HepG2 (cell line): ENCODE data around the gene RHAG. TPM values are rescaled to one million over a fixed set of nuclear protein-coding genes. Genes with fewer than 3 reads are reported as not detected.

Experiments used
- ADNP ChIP-seq: sonication (generic); formaldehyde crosslinking; IDR thresholded peaks from 2 replicates; pipeline ENCODE4 v1.4.0; 2020; ENCODE audit warnings: missing genetic modification reagents
- ATF3 ChIP-seq: sonication (generic); formaldehyde crosslinking; IDR thresholded peaks from 2 replicates; pipeline ENCODE4 v1.4.0; 2020; ENCODE audit warnings: missing genetic modification reagents
- ATF7 ChIP-seq, 2 experiments: fragments of 450-650 bp in 1 of 2; sonication (generic) in 1 of 2; formaldehyde crosslinking in 1 of 2; IDR thresholded peaks; 2 replicates each; pipeline versions ENCODE4 v1.4.0 to v1.6.1; 2016 to 2020; ENCODE audit warnings: antibody characterized with exemption in 1 of 2, mild to moderate bottlenecking in 1 of 2, missing genetic modification reagents in 1 of 2
- ETV5 ChIP-seq: IDR thresholded peaks from 2 replicates; pipeline ENCODE4 v1.6.1; 2018; ENCODE audit warnings: missing biosample characterization, missing genetic modification reagents, inconsistent platforms, borderline replicate concordance
- GFI1 ChIP-seq: sonication (generic); formaldehyde crosslinking; IDR thresholded peaks from 2 replicates; pipeline ENCODE4 v1.5.0; 2020; ENCODE audit warnings: missing genetic modification reagents, mild to moderate bottlenecking, borderline replicate concordance
- GMEB1 ChIP-seq: sonication (generic); formaldehyde crosslinking; IDR thresholded peaks from 2 replicates; pipeline ENCODE4 v1.5.1; 2020; ENCODE audit warnings: missing genetic modification reagents, mild to moderate bottlenecking, borderline replicate concordance
- HDAC1 ChIP-seq: sonication (generic); formaldehyde crosslinking; IDR thresholded peaks from 2 replicates; pipeline ENCODE4 v1.5.1; 2020; ENCODE audit warnings: mild to moderate bottlenecking, missing genetic modification reagents
- HDAC2 ChIP-seq: sonication (generic); formaldehyde crosslinking; IDR thresholded peaks from 2 replicates; pipeline ENCODE4 v1.4.0; 2020; ENCODE audit warnings: missing genetic modification reagents
- HMG20B ChIP-seq: conservative IDR thresholded peaks from 2 replicates; pipeline ENCODE4 v1.6.1; 2016; ENCODE audit warnings: missing genetic modification reagents, missing compliant biosample characterization
- HNF1B ChIP-seq: sonication (generic); formaldehyde crosslinking; IDR thresholded peaks from 2 replicates; pipeline ENCODE4 v1.5.1; 2020; ENCODE audit warnings: mild to moderate bottlenecking, moderate library complexity, missing genetic modification reagents
- HOMEZ ChIP-seq: IDR thresholded peaks from 2 replicates; pipeline ENCODE4 v1.6.1; 2016; ENCODE audit warnings: low read depth
- MAFF ChIP-seq: IDR thresholded peaks from 2 replicates; pipeline ENCODE4 v1.6.1; 2011; ENCODE audit warnings: low read depth, low read length, improper control_type of control experiment
- MAFK ChIP-seq, 2 experiments: IDR thresholded peaks in 1 of 2; conservative IDR thresholded peaks in 1 of 2; 2 replicates each; pipeline ENCODE4 v1.6.1; 2011; ENCODE audit warnings: improper control_type of control experiment in 2 of 2, low read length in 2 of 2
- MED1 ChIP-seq: sonication (generic); formaldehyde crosslinking; IDR thresholded peaks from 2 replicates; pipeline ENCODE4 v1.4.0; 2020; ENCODE audit warnings: missing genetic modification reagents
- MEIS1 ChIP-seq: sonication (generic); formaldehyde crosslinking; IDR thresholded peaks from 2 replicates; pipeline ENCODE4 v1.9.0; 2021; ENCODE audit warnings: mild to moderate bottlenecking, missing genetic modification reagents, moderate library complexity, borderline replicate concordance
- MIER2 ChIP-seq: IDR thresholded peaks from 2 replicates; pipeline ENCODE4 v1.6.1; 2016; ENCODE audit warnings: missing biosample characterization, missing genetic modification reagents
- NCOA2 ChIP-seq: sonication (generic); formaldehyde crosslinking; IDR thresholded peaks from 2 replicates; pipeline ENCODE4 v1.8.0; 2022; ENCODE audit warnings: inconsistent platforms
- NR2C2 ChIP-seq: sonication (generic); formaldehyde crosslinking; IDR thresholded peaks from 2 replicates; pipeline ENCODE4 v1.4.0; 2020; ENCODE audit warnings: missing genetic modification reagents, mild to moderate bottlenecking, moderate library complexity, borderline replicate concordance
- SP5 ChIP-seq: IDR thresholded peaks from 2 replicates; pipeline ENCODE4 v1.6.1; 2016; ENCODE audit warnings: low read depth, borderline replicate concordance
- THAP8 ChIP-seq: sonication (generic); formaldehyde crosslinking; IDR thresholded peaks from 2 replicates; pipeline ENCODE4 v1.5.1; 2020; ENCODE audit warnings: missing genetic modification reagents, mild to moderate bottlenecking, borderline replicate concordance
- ZNF143 ChIP-seq: sonication (generic); formaldehyde crosslinking; IDR thresholded peaks from 2 replicates; pipeline ENCODE4 v1.4.0; 2020; ENCODE audit warnings: missing genetic modification reagents
- ZNF263 ChIP-seq: sonication (generic); formaldehyde crosslinking; IDR thresholded peaks from 2 replicates; pipeline ENCODE4 v1.4.0; 2020; ENCODE audit warnings: missing genetic modification reagents
- ZNF382 ChIP-seq: sonication (generic); formaldehyde crosslinking; IDR thresholded peaks from 2 replicates; pipeline ENCODE4 v1.5.0; 2020; ENCODE audit warnings: missing genetic modification reagents, mild to moderate bottlenecking, borderline replicate concordance
- polyA plus RNA-seq, 8 experiments: library from polyadenylated mRNA; depleted of rRNA in 3 of 8; stranded (reverse) in 7 of 8; unstranded in 1 of 8; fragments of >200 nt; fragmentation: Illumina TruSeq in 4 of 8; extraction: Trizol in 4 of 8; gene quantifications; 2 replicates each; pipeline versions ENCODE4 v1.2.1 to v1.2.3, GENCODE V29; 2011 to 2016; ENCODE audit warnings: low read depth in 4 of 8, missing spikeins in 1 of 8, mixed read lengths in 1 of 8; ENCODE audit not compliant: insufficient read depth in 1 of 8
- total RNA-seq, 5 experiments: library from RNA; depleted of rRNA; stranded (reverse); fragments of >200 nt; fragmentation: Illumina TruSeq; extraction: Trizol; gene quantifications; 2 replicates each; pipeline ENCODE4 v1.2.3, GENCODE V29; 2016; ENCODE audit warnings: low read depth in 1 of 5
- TF ChIP-seq, protein P1 (sequence below): IDR thresholded peaks from 2 replicates; pipeline ENCODE4 v1.6.1; 2016; ENCODE audit warnings: missing biosample characterization, missing genetic modification reagents, low read depth

Gene RHAG
- total and polyA plus RNA-seq, 2 of the 13 experiments (the other 11 are each of a cell fraction or from before 2014, with no cell fraction given): not detected

- TF ChIP-seq, protein P1, sequence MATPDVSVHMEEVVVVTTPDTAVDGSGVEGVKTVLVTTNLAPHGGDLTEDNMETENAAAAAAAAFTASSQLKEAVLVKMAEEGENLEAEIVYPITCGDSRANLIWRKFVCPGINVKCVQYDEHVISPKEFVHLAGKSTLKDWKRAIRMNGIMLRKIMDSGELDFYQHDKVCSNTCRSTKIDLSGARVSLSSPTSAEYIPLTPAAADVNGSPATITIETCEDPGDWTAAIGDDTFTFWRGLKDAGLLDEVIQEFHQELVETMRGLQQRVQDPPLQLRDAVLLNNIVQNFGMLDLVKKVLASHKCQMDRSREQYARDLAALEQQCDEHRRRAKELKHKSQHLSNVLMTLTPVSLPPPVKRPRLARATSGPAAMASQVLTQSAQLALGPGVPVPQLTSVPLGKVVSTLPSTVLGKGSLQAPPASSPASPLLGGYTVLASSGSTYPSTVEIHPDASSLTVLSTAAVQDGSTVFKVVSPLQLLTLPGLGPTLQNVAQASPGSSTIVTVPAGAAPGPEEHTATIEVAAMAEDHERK: no peak
- TF ChIP-seq ADNP (CRISPR knock-in tag) (no peak), HDAC1 (CRISPR knock-in tag) (no peak), ATF3 (CRISPR knock-in tag) (peak; percentile 80), MEIS1 (CRISPR knock-in tag) (peak; percentile 99), NCOA2 (peak; percentile 41; the same call in 1 of the 2 replicates), HNF1B (CRISPR knock-in tag) (no peak), MAFF (peak; percentile 49), HDAC2 (CRISPR knock-in tag) (peak; percentile 61), HMG20B (CRISPR knock-in tag) (0 out of 2 replicates have a peak, but pooled peaks have one; percentile 61), MED1 (0 out of 2 replicates have a peak, but pooled peaks have one; percentile 40), MAFK (conservative IDR thresholded peaks at IDR 0.05 in 1 of 2, IDR thresholded peaks at IDR 0.05 in 1 of 2; ENCODE audit: low read length in 2 of 2) (peak in 1 of 2 experiments; percentile 52; a peak in 3 of 4 replicates), THAP8 (no peak), MIER2 (0 out of 2 replicates have a peak, but pooled peaks have one; percentile 28), HOMEZ (CRISPR knock-in tag) (peak; percentile 80), GMEB1 (CRISPR knock-in tag) (no peak), ETV5 (CRISPR knock-in tag) (peak; percentile 82), ZNF263 (CRISPR knock-in tag) (no peak), GFI1 (peak; percentile 94), NR2C2 (peak; percentile 22; the same call in 1 of the 2 replicates), ZNF143 (no peak), ZNF382 (CRISPR knock-in tag) (no peak), ATF7 (IDR thresholded peaks at IDR 0.05) (peak; percentile 21; the same call in 1 of the 2 replicates), ATF7 (CRISPR knock-in tag; IDR thresholded peaks at IDR 0.05) (no peak), SP5 (CRISPR knock-in tag) (peak; percentile 97)
Measured at GRCh38 chr6:49556429-49556837, 80.2 kb downstream of the RHAG start (continued).
